GM12878 (cell line): ENCODE data around the gene ERC2. TPM values are rescaled to one million over a fixed set of nuclear protein-coding genes. Genes with fewer than 3 reads are reported as not detected.

ENCODE experiments used
- CTCF ChIP-seq, 3 experiments: IDR thresholded peaks in 2 of 3; conservative IDR thresholded peaks in 1 of 3; 2 replicates each; pipeline ENCODE4 v1.5.1; 2011; ENCODE audit warnings: low read depth in 3 of 3, low read length in 3 of 3, mild to moderate bottlenecking in 3 of 3, control low read depth in 2 of 3, moderate library complexity in 2 of 3, inconsistent platforms in 1 of 3, mixed read lengths in 1 of 3; ENCODE audit not compliant: control insufficient read depth in 2 of 3, insufficient read depth in 1 of 3; ENCODE audit errors: extremely low read depth in 1 of 3
- E2F8 ChIP-seq: fragments of 450-650 bp; IDR thresholded peaks from 2 replicates; pipeline ENCODE4 v1.6.1; 2018; ENCODE audit warnings: mild to moderate bottlenecking, low read depth, moderate library complexity; ENCODE audit not compliant: partially characterized antibody
- PML ChIP-seq: IDR thresholded peaks from 2 replicates; pipeline ENCODE4 v1.6.1; 2012; ENCODE audit warnings: low read length, inconsistent platforms
- ZBTB40 ChIP-seq: fragments of 450-650 bp; IDR thresholded peaks from 2 replicates; pipeline ENCODE4 v1.6.1; 2016; ENCODE audit warnings: mild to moderate bottlenecking, moderate library complexity, borderline replicate concordance
- polyA plus RNA-seq, 11 experiments: library from polyadenylated mRNA; depleted of rRNA in 4 of 11; unstranded in 6 of 11; stranded (reverse) in 5 of 11; fragments of >200 nt; fragmentation: Nextera tagmentation in 4 of 11; fragmentation: Illumina TruSeq in 1 of 11; extraction: Ambion mirVana in 4 of 11; extraction: Trizol in 1 of 11; gene quantifications; 1 replicate in 1 of 11; 2 replicates in 10 of 11; pipeline versions ENCODE4 v1.2.1 to v1.2.3, GENCODE V29; 2011 to 2016; ENCODE audit warnings: inconsistent platforms in 2 of 11, missing spikeins in 2 of 11, low read depth in 1 of 11
- total RNA-seq, 4 experiments: library from RNA; depleted of rRNA in 3 of 4; stranded (reverse); fragments of >200 nt in 3 of 4; fragmentation: Illumina TruSeq in 1 of 4; extraction: Trizol in 1 of 4; gene quantifications; 2 replicates each; pipeline versions ENCODE4 v1.2.1 to v1.2.3, GENCODE V29; 2013 to 2021

Gene ERC2
- total and polyA plus RNA-seq, 10 of the 15 experiments (the other 5 are each of a cell fraction or from before 2014, with no cell fraction given) = 0.06 to 1.4 (median 0.12) TPM; not detected in 3

GRCh38 chr3:55538158-55538557 is 930.1 kb downstream of the ERC2 start (continued):
- no peak for TF ChIP-seq ZBTB40
- TF ChIP-seq CTCF (IDR thresholded peaks at IDR 0.05 in 2 of 3, conservative IDR thresholded peaks at IDR 0.05 in 1 of 3; ENCODE audit: control insufficient read depth in 2 of 3, extremely low read depth in 1 of 3, insufficient read depth in 1 of 3, low read depth in 3 of 3, low read length in 3 of 3) = no peak
- no peak for TF ChIP-seq PML
- TF ChIP-seq E2F8 = no peak
